Smooth muscle cell of trachea (primary cell): ENCODE results near the gene ZNF469. TPM values are rescaled to one million over a fixed set of nuclear protein-coding genes. Genes with fewer than 3 reads are reported as not detected.

Experiments used
- total RNA-seq: library from RNA; depleted of rRNA; stranded (reverse); fragments of >200 nt; gene quantifications from 2 replicates; pipeline ENCODE4 v1.2.1, GENCODE V29; 2014

Gene ZNF469, protein sequence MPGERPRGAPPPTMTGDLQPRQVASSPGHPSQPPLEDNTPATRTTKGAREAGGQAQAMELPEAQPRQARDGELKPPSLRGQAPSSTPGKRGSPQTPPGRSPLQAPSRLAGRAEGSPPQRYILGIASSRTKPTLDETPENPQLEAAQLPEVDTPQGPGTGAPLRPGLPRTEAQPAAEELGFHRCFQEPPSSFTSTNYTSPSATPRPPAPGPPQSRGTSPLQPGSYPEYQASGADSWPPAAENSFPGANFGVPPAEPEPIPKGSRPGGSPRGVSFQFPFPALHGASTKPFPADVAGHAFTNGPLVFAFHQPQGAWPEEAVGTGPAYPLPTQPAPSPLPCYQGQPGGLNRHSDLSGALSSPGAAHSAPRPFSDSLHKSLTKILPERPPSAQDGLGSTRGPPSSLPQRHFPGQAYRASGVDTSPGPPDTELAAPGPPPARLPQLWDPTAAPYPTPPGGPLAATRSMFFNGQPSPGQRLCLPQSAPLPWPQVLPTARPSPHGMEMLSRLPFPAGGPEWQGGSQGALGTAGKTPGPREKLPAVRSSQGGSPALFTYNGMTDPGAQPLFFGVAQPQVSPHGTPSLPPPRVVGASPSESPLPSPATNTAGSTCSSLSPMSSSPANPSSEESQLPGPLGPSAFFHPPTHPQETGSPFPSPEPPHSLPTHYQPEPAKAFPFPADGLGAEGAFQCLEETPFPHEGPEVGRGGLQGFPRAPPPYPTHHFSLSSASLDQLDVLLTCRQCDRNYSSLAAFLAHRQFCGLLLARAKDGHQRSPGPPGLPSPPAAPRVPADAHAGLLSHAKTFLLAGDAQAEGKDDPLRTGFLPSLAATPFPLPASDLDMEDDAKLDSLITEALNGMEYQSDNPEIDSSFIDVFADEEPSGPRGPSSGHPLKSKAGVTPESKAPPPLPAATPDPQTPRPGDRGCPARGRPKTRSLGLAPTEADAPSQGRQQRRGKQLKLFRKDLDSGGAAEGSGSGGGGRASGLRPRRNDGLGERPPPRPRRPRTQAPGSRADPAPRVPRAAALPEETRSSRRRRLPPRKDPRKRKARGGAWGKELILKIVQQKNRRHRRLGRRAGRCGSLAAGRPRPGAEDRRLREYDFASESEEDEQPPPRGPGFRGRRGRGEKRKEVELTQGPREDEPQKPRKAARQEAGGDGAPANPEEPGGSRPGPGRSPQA (N-terminal part only)
- 3.1 and 13.4 TPM in 2 replicates for total RNA-seq

GRCh38 chr16:88382491-88383400 is at the start of gene ZNF469:
TSS of gene ZNF469 (plus strand) at chr16:88382959. CDS start at chr16:88427471, 44,512 bp downstream.

Other genes starting within 250 kb of the ZNF469 start
- 1.7 and 6.3 TPM in 2 replicates for gene ZFPM1, start 70.3 kb downstream of the ZNF469 start, total RNA-seq
- 13.1 and 13.2 TPM in 2 replicates for gene ZC3H18, start 187.4 kb downstream of the ZNF469 start, total RNA-seq